Fibroblast of mammary gland (primary cell): ENCODE data around the gene MRPL21.
A peak's percentile ranks its signal among the peaks of the same experiment; 100 is the strongest.

Experiments used
- DNase-seq: peaks from one replicate; pipeline ENCODE4 v3.0.0-alpha.2; 2010; ENCODE audit warnings: low read depth
- H3K4me3 ChIP-seq: 2 replicates; pipeline ENCODE4 v1.5.1; 2011; ENCODE audit warnings: low read depth, mild to moderate bottlenecking, low read length, moderate library complexity; ENCODE audit not compliant: control insufficient read depth
- TF ChIP-seq, protein P1 (sequence below): conservative IDR thresholded peaks from 2 replicates; pipeline ENCODE4 v1.5.1; 2011; ENCODE audit warnings: low read depth, low read length, inconsistent platforms; ENCODE audit not compliant: control insufficient read depth, insufficient read depth

MRPL21 gene

DNA sequence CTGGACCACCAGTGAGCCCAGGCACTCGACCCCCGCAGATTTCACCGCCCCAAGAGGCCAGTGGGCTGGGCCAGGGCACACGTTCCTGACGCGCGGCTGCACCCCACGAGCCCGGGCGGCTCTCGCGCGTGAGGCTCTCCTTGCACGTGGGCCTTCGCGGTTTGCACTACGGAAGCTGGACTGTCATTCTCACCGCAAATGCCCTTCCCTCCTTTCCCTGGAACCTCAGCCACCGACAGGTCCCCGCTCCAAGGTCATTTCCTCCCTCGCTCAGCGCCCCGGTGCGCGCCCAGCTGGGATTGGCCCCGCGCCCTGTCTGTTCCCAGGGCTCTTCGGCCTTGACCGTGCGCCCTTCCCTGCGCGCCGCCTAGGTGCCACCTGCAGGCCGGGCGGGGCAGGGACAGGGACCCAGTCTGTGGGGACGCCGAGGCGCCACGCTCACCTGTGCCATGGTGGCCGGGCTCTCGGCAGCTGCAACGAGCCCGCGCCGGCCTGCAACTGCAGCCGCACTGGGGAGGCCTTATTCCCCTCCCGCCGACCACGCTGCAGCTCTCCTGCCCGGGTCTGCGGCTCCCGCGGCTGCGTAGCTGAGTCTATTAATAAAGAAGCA lies 59.8 kb downstream of the MRPL21 start:
- DNase-seq: no peak
- TF ChIP-seq, protein P1, sequence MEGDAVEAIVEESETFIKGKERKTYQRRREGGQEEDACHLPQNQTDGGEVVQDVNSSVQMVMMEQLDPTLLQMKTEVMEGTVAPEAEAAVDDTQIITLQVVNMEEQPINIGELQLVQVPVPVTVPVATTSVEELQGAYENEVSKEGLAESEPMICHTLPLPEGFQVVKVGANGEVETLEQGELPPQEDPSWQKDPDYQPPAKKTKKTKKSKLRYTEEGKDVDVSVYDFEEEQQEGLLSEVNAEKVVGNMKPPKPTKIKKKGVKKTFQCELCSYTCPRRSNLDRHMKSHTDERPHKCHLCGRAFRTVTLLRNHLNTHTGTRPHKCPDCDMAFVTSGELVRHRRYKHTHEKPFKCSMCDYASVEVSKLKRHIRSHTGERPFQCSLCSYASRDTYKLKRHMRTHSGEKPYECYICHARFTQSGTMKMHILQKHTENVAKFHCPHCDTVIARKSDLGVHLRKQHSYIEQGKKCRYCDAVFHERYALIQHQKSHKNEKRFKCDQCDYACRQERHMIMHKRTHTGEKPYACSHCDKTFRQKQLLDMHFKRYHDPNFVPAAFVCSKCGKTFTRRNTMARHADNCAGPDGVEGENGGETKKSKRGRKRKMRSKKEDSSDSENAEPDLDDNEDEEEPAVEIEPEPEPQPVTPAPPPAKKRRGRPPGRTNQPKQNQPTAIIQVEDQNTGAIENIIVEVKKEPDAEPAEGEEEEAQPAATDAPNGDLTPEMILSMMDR: no peak
- H3K4me3 ChIP-seq: no peak overlapping the region

- peak overlapping the region; percentile 25 for H3K4me3 ChIP-seq
- peak; percentile 17 for DNase-seq
- TF ChIP-seq, protein P1: no peak
Measured at GRCh38 chr11:68843052-68843561, 60.5 kb downstream of the MRPL21 start.

DNA sequence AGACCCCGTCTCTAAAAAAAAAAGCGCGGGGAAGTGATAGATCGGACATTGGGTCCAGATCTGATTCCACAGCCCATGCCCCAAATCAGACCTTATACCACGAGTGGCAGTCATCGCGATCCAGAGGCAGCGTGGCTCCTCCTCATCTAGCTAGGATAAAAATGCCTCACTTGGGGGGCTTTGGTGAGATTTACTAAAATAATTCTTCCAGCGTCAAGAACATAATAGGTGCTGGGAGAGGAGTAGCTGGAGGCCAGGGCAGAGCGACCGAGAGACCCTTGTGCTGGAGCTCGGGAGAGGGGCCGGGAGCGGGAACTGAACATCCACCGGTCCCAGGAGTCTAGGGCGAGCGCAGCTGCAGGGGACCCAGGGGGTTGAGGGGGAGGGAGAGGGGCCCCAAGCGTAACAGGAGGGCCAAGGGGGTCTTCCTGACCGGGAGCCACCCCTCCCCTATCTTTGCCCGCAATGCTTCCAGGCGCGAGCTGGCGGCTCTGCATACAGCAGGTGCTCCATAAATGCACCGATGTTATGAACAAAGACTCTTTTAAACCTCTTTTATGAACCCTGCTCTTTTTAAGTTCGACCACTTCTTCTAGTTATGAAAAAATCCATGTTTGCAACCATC lies 61.1 kb downstream of the MRPL21 start:
- TF ChIP-seq, protein P1: no peak
- DNase-seq: no peak
- H3K4me3 ChIP-seq: peak overlapping the region; percentile 46

DNA sequence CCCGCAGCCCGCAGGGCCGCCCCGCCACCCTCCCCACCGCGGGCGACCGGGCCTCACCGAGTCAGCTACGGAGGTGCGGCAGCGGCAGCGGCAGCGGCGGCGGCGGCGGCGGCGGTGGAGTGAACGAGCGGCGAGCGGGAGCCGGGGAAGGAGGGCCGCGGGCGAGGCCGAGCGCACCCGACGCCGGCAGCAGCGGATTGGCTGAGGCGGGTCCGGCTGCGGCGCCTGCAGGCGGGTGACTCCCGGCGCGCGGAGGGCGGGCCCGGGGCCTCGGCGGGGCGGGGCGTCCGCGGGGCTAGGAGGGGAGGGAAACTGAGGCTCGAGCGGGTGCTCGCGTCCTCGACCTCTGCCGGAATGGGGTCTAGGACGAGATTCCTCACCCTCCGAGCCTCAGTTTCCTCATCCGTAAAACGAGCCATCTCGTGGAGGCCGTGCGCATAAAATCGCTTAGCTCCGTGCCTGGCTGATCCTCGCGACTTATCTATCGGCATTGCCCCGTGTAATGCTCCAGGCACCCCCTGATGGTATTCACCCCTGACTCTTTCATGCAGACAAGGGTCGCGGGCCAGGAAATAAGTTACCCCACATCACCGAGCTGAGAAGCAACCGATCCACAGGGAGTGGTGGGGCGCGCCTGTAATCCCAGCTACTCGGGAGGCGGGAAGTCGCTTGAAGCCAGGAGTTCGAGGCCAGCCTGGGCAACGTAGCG lies 61.8 kb downstream of the MRPL21 start, which contains the start of gene CPT1A:
TSS of gene CPT1A (minus strand) at position 199 of the 709 bp plus-strand sequence. CDS start 26,442 bp downstream, outside the sequence.
- DNase-seq: peak; percentile 59
- peak within 1 kb of the TSS; percentile 76 for H3K4me3 ChIP-seq
- TF ChIP-seq, protein P1: no peak
